Left cardiac atrium (tissue), 4 donors: ENCODE measurements around the gene RPTN. TPM values are rescaled to one million over a fixed set of nuclear protein-coding genes. Genes with fewer than 3 reads are reported as not detected.

Experiments used
- ATAC-seq, 2 donors: fragments of 200-7000 bp; cut with Tn5 transposase; one replicate each; pipeline ENCODE4 v1.9.1; 2020; ENCODE audit warnings: mild to moderate bottlenecking in 2 of 2, moderate library complexity in 2 of 2
- DNase-seq: peaks from one replicate; pipeline ENCODE4 v3.0.0-alpha.2; 2020
- intact Hi-C, 2 donors: fragments of 100-400 bp; cut with DNase I; formaldehyde crosslinking; loops; one replicate each; pipeline versions ENCODE4 v1.14.1 to v1.15.1; 2022 to 2023
- long read RNA-seq: library from polyadenylated mRNA; unstranded; transcript quantifications from one replicate; pipeline ENCODE4 v2.0.0, GENCODE V29; 2021
- total RNA-seq, 2 donors: library from RNA; stranded (reverse); fragmentation: NEBNext Ultra II Directional; extraction: Animal tissue kit (Norgen Biotek cat#: 25700); gene quantifications; one replicate each; pipeline ENCODE4 v1.2.1, GENCODE V29; 2021
- donor health status: DM: no; HTN: yes; CAD: no.
- donor health status: DM: no; HTN: yes; CAD: no; lungs with severe emphysema.
- donor health status: DM: yes; HTN: yes; CAD: no.
- donor health status: Dilated cardiomyopathy.

The RPTN gene, protein sequence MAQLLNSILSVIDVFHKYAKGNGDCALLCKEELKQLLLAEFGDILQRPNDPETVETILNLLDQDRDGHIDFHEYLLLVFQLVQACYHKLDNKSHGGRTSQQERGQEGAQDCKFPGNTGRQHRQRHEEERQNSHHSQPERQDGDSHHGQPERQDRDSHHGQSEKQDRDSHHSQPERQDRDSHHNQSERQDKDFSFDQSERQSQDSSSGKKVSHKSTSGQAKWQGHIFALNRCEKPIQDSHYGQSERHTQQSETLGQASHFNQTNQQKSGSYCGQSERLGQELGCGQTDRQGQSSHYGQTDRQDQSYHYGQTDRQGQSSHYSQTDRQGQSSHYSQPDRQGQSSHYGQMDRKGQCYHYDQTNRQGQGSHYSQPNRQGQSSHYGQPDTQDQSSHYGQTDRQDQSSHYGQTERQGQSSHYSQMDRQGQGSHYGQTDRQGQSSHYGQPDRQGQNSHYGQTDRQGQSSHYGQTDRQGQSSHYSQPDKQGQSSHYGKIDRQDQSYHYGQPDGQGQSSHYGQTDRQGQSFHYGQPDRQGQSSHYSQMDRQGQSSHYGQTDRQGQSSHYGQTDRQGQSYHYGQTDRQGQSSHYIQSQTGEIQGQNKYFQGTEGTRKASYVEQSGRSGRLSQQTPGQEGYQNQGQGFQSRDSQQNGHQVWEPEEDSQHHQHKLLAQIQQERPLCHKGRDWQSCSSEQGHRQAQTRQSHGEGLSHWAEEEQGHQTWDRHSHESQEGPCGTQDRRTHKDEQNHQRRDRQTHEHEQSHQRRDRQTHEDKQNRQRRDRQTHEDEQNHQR
- total RNA-seq, result not detected
- long read RNA-seq, result 0 reads

DNA sequence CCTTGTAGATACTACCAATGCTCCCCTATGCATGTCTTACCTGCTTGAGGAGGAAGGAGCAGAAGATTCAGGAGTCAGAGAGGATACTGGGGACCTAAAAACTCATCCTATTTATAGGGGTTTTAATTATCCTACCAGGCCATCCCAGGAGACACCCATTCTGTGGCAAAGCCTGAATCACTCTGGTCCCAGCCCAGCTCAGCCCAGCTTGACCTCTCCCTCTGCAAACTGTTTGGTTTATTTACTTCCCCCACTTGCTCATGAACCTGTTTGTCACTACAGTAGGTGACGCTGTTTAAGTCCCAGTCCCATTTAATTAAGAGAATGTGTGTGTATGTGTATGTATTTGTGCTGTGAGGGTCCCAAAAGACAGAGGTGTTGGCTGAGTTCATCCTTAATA lies at the start of gene RPTN:
RPTN (minus strand) TSS at position 85 of the 400 bp plus-strand sequence. CDS start 1,339 bp downstream, outside the sequence.
- intact Hi-C loops, result no loop called here
- DNase-seq, result no peak
- no peak for ATAC-seq

DNA sequence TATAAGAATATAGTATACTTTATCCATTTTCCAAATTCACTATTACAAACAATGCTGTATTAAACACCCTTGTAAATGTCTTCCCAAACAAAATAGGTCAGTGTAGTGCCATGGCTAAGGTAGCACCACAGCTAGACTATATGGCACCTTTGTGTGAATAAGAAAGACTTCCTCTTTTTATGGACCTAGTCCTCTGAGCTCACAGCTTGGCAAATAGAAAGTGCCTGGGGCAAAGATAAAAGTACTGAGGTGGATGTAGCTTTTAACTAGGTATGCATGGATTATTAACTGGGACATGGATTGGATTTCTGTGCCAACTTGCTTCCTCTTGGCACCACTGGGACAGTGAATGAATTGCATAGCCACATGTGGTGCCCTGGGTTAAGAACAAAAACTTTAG lies 40.0 kb upstream of the RPTN start:
- intact Hi-C loops, result loop anchor here in 1 of 2 donors (10.0 kb wide), 1 partner anchor 146 kb away; no protein-coding TSS in a partner anchor
- no peak for DNase-seq
- ATAC-seq, result no peak

DNA sequence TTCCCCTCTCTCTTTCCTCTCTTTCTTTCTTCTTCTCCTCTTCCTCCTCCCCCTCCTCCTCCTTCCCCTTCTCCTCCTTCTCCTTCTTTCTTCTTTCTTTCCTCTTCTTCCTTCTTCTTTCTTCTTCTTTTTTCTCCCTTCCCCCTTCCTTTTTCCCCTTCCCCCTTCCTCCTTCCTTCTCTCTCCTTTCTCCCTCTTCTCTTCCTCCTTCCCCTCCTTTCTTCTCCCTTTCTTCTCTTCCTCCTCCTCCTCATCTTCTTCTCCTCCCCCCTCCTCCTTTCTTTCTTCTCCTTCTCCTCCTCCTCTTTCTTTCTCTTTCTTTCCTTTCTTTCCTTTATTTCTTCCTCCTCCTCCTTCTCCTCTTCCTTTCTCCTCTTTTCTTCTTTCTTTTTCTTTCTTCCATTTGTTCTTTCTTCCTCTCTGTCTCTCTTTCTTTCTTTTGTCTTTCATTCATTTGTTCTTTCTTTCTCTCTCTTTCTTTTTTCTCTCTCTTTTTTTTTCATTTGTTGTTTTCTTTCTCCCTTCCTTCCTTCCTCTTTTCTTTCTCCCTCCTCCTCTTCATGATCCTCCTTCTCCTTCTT lies 38.4 kb upstream of the RPTN start:
- ATAC-seq (no peak), DNase-seq (no peak)
- intact Hi-C loops, result loop anchor here in 1 of 2 donors (10.0 kb wide), 1 partner anchor 147 kb away; no protein-coding TSS in a partner anchor

DNA sequence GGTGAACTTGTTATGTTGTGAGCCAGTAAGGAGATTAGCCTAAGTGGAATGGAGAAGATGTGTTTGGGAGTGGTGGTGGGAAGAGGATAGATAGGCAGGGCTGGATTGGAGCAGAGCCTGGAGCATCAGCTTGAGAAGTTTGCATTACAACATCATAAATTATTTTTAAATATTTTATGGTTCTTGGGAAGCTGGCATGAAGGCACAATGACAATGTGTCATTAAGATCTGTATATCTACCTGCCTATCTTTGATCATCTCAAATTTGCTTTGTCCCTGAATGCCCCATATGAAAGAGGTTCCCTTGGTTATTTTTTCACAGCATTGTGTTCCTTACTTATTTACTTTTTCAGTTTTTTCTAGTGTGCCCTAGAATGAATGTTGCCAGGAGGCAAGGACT lies 32.7 kb upstream of the RPTN start:
- intact Hi-C loops, result loop anchor here in 1 of 2 donors (10.0 kb wide), 1 partner anchor 153 kb away; no protein-coding TSS in a partner anchor
- ATAC-seq (no peak), DNase-seq (no peak)

DNA sequence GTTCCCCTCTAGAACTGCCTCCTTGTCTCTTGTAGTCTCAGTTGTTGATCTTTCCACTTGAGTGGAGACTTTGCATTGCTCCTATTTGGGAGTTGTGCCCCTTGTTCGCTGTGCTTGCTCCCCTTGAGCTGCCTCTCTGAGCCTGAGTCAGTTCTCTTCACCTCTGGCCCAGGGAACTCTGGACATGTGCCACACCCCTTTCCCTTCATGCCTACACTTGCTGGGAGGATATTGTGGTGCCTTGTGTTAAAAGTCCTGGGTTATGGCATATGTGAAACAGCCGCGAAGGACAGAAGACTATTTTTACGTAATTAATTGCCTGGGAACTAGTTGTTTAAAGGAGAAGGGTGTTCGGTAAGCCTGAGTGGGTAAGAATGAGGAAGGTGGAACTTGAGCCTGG lies 32.2 kb upstream of the RPTN start:
- intact Hi-C loops, result loop anchor here in 1 of 2 donors (10.0 kb wide), 1 partner anchor 154 kb away; no protein-coding TSS in a partner anchor
- no peak for ATAC-seq

DNA sequence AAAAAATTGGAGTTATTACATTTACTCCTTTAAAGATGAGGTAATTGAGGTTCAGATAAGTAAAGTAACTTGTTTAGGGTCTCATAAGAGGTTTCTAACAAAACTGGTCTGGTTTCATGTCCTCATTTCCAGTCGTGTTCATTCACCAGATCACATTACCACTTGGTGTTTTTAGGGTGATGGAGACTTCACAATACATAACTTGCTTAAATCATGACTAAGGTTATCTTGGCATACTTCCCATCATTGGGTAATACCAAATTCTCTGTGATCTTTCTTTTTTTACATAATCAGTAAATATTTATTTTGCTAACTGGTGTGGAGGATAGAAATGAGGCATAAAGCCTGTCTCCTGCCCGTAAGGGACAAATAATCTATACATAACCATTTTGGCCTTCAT lies 31.6 kb upstream of the RPTN start:
- intact Hi-C loops, result loop anchor here in 1 of 2 donors (10.0 kb wide), 1 partner anchor 154 kb away; no protein-coding TSS in a partner anchor
- ATAC-seq (peak in 1 of 2 donors; percentile 14), DNase-seq (no peak)

More for the DNA sequence above, 32.2 kb upstream of the RPTN start:
- no peak for DNase-seq

DNA sequence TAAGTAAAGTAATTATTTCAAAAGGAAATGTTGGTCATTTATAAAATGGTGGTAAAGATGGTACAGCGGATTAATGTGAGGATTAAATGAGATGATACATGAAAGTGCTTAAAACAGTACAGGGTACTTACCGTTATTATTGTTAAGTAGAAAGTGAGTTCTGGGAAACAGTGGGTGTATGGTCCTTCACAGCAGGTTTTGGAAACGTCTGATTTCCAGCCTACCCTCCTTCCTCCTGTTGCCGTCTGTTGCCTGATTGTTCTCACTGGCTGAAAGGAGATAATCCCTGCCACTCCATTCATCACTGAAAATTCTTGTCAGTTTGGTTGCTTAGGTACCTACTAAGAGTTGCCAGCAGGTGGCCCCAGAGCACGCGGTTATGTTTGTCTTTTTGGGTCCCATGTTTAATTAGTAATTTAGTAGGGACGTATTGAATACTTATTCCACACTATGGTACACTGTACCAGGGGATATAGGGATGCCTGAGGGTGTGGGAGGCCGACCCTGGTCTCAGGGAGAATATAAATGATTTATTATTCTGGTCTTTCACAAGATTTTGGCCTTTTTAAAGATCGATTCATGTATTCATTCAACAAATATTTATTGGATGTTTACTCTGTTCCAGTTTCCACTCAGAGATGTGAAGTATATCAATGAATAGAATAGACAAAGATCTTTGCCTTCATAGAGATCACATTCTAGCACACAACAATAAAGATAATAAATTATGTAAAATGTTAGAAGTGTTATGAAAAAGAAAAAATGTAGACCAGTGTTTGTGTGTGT lies 30.8 kb upstream of the RPTN start:
- ATAC-seq (peak; percentile 72 to 78), DNase-seq (peak; percentile 72)
- intact Hi-C loops, result loop anchor here (2.0 to 10.0 kb wide), 6 partner anchors 48 to 269 kb away; no protein-coding TSS in a partner anchor

DNA sequence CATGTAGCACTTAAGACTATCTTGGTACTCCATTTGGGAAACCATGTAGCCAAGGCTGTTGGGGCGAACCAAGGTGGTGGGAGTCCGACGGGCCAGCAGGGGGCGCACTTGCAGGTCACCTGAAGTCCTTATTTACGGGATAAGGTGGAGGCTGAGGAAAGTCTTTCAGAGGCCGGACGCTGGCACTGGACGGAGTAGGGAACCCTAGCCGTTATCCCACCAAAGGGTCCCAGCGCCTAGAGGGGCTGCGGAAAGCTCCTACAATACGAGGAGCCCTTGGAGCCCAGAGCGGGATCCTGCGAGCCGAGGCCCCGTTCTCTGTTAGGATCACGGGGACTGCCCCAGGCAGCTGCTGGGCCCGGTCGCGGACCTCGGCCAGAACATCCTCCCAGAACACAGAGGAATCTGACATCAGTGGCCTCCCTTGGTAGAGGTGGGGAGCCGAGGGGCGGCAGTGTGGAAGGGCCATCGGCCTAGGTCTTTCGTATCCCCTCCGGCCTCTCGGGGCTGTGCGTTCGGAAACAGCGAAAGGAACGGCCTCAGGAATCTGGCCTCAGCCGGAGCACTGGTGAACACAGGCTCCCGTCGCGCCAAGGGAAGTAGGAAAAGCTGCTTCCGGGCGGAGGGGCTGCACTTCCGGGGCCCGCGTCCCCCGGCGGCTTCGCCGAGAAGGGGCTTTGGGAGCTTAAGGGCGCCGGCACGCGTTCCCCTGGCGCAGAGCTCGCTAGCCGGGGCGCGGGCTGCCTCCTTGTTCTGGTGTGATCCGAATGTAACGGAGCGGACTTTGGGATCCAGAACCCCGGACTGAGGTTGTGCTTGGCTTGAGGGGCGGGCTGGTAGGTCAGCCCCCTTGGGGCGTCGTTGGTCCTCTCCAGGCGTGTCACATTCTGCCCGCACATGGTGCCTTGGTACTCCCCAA lies 29.9 kb upstream of the RPTN start:
- DNase-seq (peak; percentile 87), ATAC-seq (peak; percentile 68 to 82)
- intact Hi-C loops, result loop anchor here (2.0 to 5.0 kb wide), 5 partner anchors 47 to 270 kb away; no protein-coding TSS in a partner anchor

DNA sequence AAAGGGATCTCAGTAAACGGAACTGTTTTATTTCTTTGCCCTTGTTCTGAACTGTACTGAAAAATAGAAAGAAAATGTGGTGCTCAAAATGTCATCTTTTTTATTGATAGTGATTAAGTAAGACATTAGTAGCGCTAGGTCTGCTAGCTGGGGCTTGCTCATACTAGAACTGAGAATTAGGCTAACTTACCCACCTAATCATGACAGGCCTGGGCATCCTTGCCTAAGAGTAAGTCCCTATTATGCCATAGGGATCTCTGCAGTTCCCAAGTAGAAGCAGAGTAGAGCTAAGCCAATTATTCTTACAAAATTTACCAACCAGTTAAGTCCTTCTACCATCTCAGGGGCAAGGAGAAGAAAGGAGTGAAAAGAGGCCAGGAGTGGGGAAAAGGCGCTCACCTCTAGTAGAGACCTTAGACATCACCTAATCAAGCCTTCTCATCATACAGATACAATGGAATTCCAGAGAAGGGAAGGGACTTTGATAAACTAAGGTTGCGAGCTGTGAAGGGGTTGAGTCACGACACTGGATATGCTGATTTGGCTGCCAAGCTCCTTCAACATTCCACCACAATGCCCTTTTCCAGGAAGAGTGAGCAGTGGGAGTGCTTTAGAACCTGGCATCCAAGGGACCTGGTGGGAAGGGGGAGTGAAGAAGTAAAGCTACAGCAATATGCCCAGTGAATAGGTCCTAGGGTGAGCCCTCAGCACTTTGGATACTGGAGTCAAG lies 27.7 kb upstream of the RPTN start:
- no peak for DNase-seq
- no peak for ATAC-seq
- intact Hi-C loops, result loop anchor here (1.0 to 5.0 kb wide), 4 partner anchors 44 to 251 kb away; no protein-coding TSS in a partner anchor

DNA sequence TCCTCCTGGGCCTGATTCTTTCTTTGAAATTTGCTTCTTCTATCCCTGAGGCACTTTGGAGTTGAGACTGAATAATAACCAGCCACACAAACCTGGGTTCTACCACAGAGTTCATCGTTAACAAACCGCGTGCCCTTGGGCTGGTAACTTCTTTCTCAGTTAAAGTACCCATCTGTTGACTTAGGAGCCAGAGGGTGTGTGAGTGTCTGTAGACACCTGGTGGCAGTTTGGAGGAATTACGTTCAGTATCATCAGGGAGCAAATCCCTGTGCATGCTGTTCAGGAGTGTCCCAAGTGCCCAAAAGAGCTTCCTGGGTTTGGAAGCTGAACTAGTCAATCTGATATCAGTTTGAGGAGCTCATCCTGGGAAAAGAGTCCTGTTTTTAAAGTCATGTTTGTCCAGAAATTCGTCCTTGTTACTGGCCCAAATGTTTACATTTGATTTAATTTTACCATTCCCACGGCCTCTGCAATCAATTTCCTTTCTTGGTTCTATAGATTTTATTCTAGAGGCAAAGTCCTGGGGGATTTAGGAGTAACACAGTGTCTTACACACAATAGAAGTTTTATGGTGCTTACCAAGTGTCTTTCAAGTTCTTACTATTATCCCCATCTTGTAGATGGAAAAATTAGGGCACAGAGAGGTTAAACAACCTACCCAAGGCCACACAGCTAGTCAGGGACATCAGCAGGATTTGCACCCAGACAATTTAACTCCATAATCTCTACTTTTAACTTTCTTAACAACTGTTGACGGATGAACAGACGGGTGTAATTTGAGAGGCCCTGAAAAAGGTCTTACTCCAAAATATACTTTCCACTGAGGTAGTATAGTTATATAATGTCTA lies 26.7 kb upstream of the RPTN start:
- ATAC-seq (peak; percentile 51 to 61), DNase-seq (no peak)
- intact Hi-C loops, result loop anchor here (1.0 to 5.0 kb wide), 4 partner anchors 43 to 252 kb away; no protein-coding TSS in a partner anchor

DNA sequence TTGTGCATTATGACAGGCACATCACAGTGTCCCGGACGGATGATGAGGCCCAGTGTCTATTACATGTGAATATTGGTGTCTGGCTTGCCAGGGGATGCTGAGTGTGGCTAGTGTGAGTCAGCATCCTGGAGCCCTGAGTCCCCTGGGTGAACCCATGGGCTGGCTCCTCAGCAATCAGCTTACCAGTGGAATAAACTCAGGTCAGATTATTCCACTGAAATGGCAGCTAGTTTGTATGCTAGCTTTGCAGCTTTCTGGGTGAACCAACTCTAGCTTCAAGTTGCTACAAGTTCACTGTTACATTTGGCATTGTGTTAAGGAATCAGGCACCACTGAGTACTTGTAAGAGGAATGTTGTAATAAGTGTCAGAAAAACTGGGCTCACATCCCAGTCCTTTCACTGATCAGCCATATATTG lies 23.9 kb upstream of the RPTN start:
- no peak for DNase-seq
- intact Hi-C loops, result no loop called here
- peak; percentile 64 to 84 for ATAC-seq

DNA sequence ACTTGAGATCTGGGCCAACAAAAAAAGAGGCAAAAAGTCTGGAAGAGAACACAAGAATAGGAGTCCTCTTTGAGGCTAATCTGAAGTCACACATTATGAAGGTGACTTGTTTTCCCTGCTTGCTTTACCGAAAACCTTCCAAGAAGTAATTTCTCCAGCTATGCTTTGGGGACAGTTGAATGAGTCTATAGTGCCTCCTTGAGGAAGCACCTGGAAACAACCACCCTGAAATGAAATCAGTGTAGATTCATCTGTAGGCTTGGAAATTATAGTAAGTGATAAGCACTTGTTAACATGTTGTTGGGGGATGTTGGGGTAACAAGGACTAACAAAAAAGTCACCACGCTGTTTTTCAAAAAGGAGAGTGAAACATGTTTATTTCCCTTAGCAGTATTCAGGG lies 23.4 kb upstream of the RPTN start:
- no peak for DNase-seq
- ATAC-seq, result no peak
- intact Hi-C loops, result no loop called here

DNA sequence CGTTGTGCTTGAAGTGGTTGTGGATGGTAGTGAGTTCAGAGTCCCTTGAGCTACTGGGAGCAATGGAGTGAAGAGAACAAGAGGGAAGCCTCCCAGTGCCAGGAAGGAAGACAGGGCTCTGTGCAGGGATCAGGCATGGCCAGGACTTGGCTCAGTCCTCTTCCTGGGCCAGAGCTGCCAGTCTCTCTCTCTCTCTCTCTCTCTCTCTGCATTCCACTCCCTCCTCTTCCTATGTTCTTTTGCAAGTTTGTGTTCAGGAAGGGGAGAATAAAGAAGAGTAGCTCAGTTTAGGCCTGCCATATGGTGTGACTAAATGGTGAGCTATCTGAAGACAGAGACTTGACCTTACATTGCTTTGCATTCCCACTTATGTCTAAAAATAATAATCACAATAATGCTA lies 20.5 kb upstream of the RPTN start:
- ATAC-seq (no peak), DNase-seq (no peak)
- intact Hi-C loops, result no loop called here

DNA sequence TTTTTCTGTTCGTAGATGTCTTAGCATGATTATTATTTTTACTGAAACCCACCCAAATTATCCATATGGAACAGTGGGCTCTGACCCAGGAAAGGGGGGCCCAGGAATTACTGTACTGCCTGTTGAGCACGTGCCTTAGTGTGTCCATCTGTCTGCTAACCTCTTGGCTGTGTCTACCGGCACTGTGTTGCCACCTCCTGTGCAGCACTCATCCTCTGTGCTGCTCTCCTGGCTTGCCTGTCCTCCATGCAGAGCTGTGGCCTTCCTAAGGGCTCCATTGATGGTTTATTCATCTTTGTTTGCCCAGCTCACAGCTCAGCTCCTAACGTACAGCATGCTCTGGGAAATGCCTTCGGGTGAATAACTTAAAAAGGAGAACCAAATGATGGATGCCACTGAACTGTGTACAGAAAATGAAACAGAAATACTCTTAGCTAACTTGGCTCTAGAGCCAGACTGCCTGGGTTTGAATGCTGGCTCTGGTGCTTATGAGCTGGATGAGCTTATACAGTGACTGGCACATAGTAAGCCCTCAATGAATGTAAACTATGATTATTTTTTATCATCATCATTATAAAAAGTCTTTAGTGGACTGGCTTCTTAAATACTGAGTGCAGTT lies 11.4 kb upstream of the RPTN start:
- DNase-seq (no peak), ATAC-seq (no peak)
- intact Hi-C loops, result no loop called here

DNA sequence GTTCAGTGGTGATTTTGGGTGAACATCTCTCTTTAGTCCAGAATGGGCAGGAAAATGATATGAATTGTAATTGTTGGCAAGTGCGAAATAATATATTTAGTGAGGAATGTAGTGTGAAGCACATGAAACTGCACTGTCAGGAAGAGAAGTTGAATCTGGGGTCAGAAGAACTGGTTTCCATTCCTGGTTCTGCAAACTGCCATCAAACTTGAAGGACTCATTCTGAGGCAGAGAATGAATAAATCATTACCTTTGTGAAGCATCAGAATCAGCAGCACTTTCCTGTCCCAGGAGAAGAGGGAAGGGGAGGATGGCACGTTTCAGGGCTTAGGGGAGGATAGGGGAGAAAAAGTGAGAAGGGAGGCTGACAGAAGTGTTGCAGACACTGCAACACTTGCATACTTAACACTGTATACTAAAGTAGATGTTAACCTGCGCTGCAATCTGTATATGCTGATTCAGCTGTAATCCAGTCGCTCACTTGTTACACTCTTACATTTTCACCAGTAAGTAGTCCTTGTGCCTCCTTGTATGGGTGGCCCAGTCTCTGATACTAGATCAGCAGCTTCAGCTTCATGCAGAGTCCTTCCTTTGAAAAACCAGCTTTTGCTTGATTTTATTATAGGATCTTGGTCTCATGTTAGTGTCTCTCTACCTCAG lies 10.5 kb upstream of the RPTN start:
- DNase-seq (no peak), ATAC-seq (no peak)
- intact Hi-C loops, result no loop called here
